Left lung (tissue), 10 donors: ENCODE data around the gene LMOD1. TPM values are rescaled to one million over a fixed set of nuclear protein-coding genes. Genes with fewer than 3 reads are reported as not detected.
"Not testable (repeated sequence)": the region's sequence is repeated elsewhere in the genome, so short reads cannot be mapped to it uniquely, and the experiment has no call there.

ENCODE experiments used
- ATAC-seq: fragments of 200-7000 bp; cut with Tn5 transposase; one replicate; pipeline ENCODE4 v1.9.1; 2020; ENCODE audit warnings: moderate library complexity
- DNase-seq, 4 donors: peaks; one replicate each; pipeline ENCODE4 v3.0.0-alpha.2; 2013 to 2020
- H3K27ac ChIP-seq, 2 donors: fragments of 200-600 bp; sonication (generic) in 1 of 2; one replicate each; pipeline versions ENCODE4 v1.5.0 to v1.8.0; 2020 to 2021
- H3K27me3 ChIP-seq, 2 donors: fragments of 200-600 bp; sonication (generic) in 1 of 2; one replicate each; pipeline versions ENCODE4 v1.5.0 to v1.8.0; 2020 to 2021
- H3K36me3 ChIP-seq, 2 donors: fragments of 200-600 bp; sonication (generic) in 1 of 2; one replicate each; pipeline versions ENCODE4 v1.5.0 to v1.8.0; 2020 to 2021
- H3K4me1 ChIP-seq, 2 donors: fragments of 200-600 bp; one replicate each; pipeline ENCODE4 v1.8.0; 2021
- H3K4me3 ChIP-seq, 2 donors: fragments of 200-600 bp; sonication (generic) in 1 of 2; one replicate each; pipeline versions ENCODE4 v1.5.0 to v1.8.0; 2020 to 2021; ENCODE audit warnings: mild to moderate bottlenecking in 1 of 2
- H3K9me3 ChIP-seq, 2 donors: fragments of 200-600 bp; sonication (generic) in 1 of 2; one replicate each; pipeline versions ENCODE4 v1.5.0 to v1.8.0; 2020 to 2021
- CTCF ChIP-seq, 2 donors: fragments of 200-600 bp; sonication (generic) in 1 of 2; IDR thresholded peaks; one replicate each; pipeline versions ENCODE4 v1.5.0 to v1.8.0; 2021; ENCODE audit warnings: antibody characterized with exemption in 2 of 2
- intact Hi-C, 2 donors: fragments of 100-400 bp; cut with DNase I; formaldehyde crosslinking; loops; one replicate each; pipeline versions ENCODE4 v1.11.2 to v1.14.2; 2022
- polyA plus RNA-seq, 6 donors: library from polyadenylated mRNA; unstranded; fragments of 120-200 nt; gene quantifications; one replicate each; pipeline ENCODE4 v1.2.1, GENCODE V29; 2013; ENCODE audit not compliant: insufficient read length in 6 of 6
- total RNA-seq, 2 donors: library from RNA; stranded (reverse); fragmentation: NEBNext Ultra II Directional; extraction: Animal tissue kit (Norgen Biotek cat#: 25700); gene quantifications; one replicate each; pipeline ENCODE4 v1.2.1, GENCODE V29; 2021
- donor health status: DM: no; HTN: yes; CAD: no.
- donor health status: DM: no; HTN: no; CAD: no.

The LMOD1 gene
- total and polyA plus RNA-seq, 8 donors, result 3.3 to 20.8 (median 5.1) TPM

GRCh38 chr1:201970334-201971159 lies 24.2 kb upstream of the LMOD1 start:
- Histone ChIP-seq H3K27me3 (no peaks in the 10 kb centered on the region), H3K4me1 (no peaks in the 10 kb centered on the region), H3K36me3 (peaks cover 0 to 52% of the 10 kb centered on the region in 2 donors), H3K4me3 (no peak overlapping the region), H3K27ac (no peak overlapping the region), H3K9me3 (no peaks in the 10 kb centered on the region)
- no peak for TF ChIP-seq CTCF (IDR thresholded peaks at IDR 0.05)
- intact Hi-C loops, result loop anchor here in 1 of 2 donors (10.0 kb wide), 1 partner anchor 86 kb away; the partner anchor contains the start of gene SHISA4
- ATAC-seq (no peak), DNase-seq (no peak)

- ATAC-seq (no peak), DNase-seq (no peak)
- Histone ChIP-seq H3K27me3 (no peaks in the 10 kb centered on the region), H3K4me1 (no peaks in the 10 kb centered on the region), H3K27ac (no peak overlapping the region), H3K36me3 (peaks cover 0 to 74% of the 10 kb centered on the region in 2 donors), H3K4me3 (no peak overlapping the region), H3K9me3 (no peaks in the 10 kb centered on the region)
- intact Hi-C loops, result no loop called here
- no peak for TF ChIP-seq CTCF (IDR thresholded peaks at IDR 0.05)
Measured at GRCh38 chr1:201968202-201968925, 22.0 kb upstream of the LMOD1 start.

- DNase-seq (no peak), ATAC-seq (no peak)
- no peak for TF ChIP-seq CTCF (IDR thresholded peaks at IDR 0.05)
- no peaks in the 10 kb centered on the region for H3K27me3 ChIP-seq
- H3K27ac ChIP-seq, result no peak overlapping the region
- no peaks in the 10 kb centered on the region for H3K9me3 ChIP-seq
- no peaks in the 10 kb centered on the region for H3K4me1 ChIP-seq
- H3K4me3 ChIP-seq, result no peak overlapping the region
- peaks cover 0 to 96% of the 10 kb centered on the region in 2 donors for H3K36me3 ChIP-seq
- intact Hi-C loops, result no loop called here
Measured at GRCh38 chr1:201966171-201966570, 19.8 kb upstream of the LMOD1 start.

GRCh38 chr1:201964261-201964660 lies 17.9 kb upstream of the LMOD1 start:
- Histone ChIP-seq H3K9me3 (no peaks in the 10 kb centered on the region), H3K36me3 (peaks cover 0 to 98% of the 10 kb centered on the region in 2 donors), H3K27ac (no peak overlapping the region), H3K4me3 (no peak overlapping the region), H3K27me3 (no peaks in the 10 kb centered on the region), H3K4me1 (no peaks in the 10 kb centered on the region)
- intact Hi-C loops, result no loop called here
- no peak for TF ChIP-seq CTCF (IDR thresholded peaks at IDR 0.05)
- ATAC-seq (no peak), DNase-seq (no peak)

GRCh38 chr1:201962382-201962781 lies 16.0 kb upstream of the LMOD1 start:
- H3K4me1 ChIP-seq, result not testable (repeated sequence)

More at GRCh38 chr1:201962382-201962781, 16.0 kb upstream of the LMOD1 start:
- intact Hi-C loops, H3K27me3 ChIP-seq, H3K27ac ChIP-seq, DNase-seq, ATAC-seq, H3K9me3 ChIP-seq, H3K4me3 ChIP-seq: not testable (repeated sequence)
- peaks cover 0 to 98% of the 10 kb centered on the region in 2 donors for H3K36me3 ChIP-seq
